Neutrophil (primary cell): Measurements from ENCODE around the gene TACR1.

ENCODE experiments used
- H3K27ac ChIP-seq: fragments of 200-600 bp; sonication (generic); 2 replicates; pipeline ENCODE4 v1.5.1; 2016; ENCODE audit warnings: mild to moderate bottlenecking, moderate library complexity
- H3K27me3 ChIP-seq: fragments of 200-600 bp; sonication (generic); 2 replicates; pipeline ENCODE4 v1.6.0; 2016; ENCODE audit warnings: mild to moderate bottlenecking
- H3K36me3 ChIP-seq: fragments of 200-600 bp; sonication (generic); 2 replicates; pipeline ENCODE4 v1.5.1; 2017
- H3K4me1 ChIP-seq, 2 experiments: fragments of 200-600 bp in 1 of 2; sonication (generic) in 1 of 2; 1 replicate in 1 of 2; 2 replicates in 1 of 2; pipeline versions ENCODE4 v1.5.1 to v1.6.1; 2013 to 2016; ENCODE audit warnings: low read depth in 1 of 2, low read length in 1 of 2, mild to moderate bottlenecking in 1 of 2, moderate library complexity in 1 of 2; ENCODE audit not compliant: control insufficient read depth in 1 of 2, insufficient read depth in 1 of 2
- H3K4me3 ChIP-seq, 2 experiments: fragments of 200-600 bp in 1 of 2; sonication (generic) in 1 of 2; 1 replicate in 1 of 2; 2 replicates in 1 of 2; pipeline ENCODE4 v1.5.1; 2013 to 2016; ENCODE audit warnings: low read depth in 1 of 2, low read length in 1 of 2, mild to moderate bottlenecking in 1 of 2, moderate library complexity in 1 of 2
- H3K9me3 ChIP-seq: fragments of 200-600 bp; sonication (generic); 2 replicates; pipeline ENCODE4 v1.5.1; 2016
- CTCF ChIP-seq: fragments of 200-600 bp; sonication (generic); IDR thresholded peaks from 2 replicates; pipeline ENCODE4 v1.5.1; 2016; ENCODE audit warnings: antibody characterized with exemption

Gene TACR1

DNA sequence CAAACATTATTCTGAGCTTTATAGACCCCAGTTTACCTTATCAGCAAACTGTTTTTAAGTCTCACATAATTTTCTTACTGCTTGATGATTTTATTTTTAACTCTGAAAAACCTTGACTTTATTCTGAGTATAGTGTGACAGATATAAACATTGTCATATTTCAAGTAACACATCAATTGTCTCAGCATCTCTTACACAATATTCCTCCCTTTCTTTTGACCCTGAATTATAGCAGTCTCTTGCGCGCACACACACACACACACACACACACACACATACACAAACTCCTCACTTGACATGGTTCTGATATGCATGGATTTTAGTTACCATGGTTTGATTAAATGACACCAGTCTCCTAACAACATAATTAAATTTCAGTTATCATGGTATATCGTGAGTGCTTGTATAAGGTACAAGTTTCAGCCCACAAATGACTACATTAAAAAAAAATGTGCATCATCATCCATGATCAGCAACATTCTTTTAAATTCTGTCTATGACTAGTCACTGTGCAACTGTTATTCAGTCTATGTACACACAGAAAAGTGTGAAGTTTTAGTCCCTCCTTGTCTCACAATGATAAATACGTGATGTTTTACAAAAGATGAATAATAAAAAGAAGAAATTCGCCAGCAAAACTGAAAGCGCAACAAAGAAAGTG is 39.5 kb upstream of the TACR1 start:
- Histone ChIP-seq H3K9me3 (no peaks in the 10 kb centered on the region), H3K4me3 (no peak overlapping the region), H3K27me3 (no peaks in the 10 kb centered on the region), H3K27ac (no peak overlapping the region), H3K36me3 (no peaks in the 10 kb centered on the region), H3K4me1 (no peaks in the 10 kb centered on the region)
- no peak for TF ChIP-seq CTCF

- H3K36me3 ChIP-seq, result no peaks in the 10 kb centered on the region
- no peaks in the 10 kb centered on the region for H3K4me1 ChIP-seq
- H3K27ac ChIP-seq, result no peak overlapping the region
- H3K9me3 ChIP-seq, result no peaks in the 10 kb centered on the region
- TF ChIP-seq CTCF, result no peak
- H3K4me3 ChIP-seq, result no peak overlapping the region
- H3K27me3 ChIP-seq, result no peaks in the 10 kb centered on the region
Observed at GRCh38 chr2:75237296-75237695, 38.0 kb upstream of the TACR1 start.

DNA sequence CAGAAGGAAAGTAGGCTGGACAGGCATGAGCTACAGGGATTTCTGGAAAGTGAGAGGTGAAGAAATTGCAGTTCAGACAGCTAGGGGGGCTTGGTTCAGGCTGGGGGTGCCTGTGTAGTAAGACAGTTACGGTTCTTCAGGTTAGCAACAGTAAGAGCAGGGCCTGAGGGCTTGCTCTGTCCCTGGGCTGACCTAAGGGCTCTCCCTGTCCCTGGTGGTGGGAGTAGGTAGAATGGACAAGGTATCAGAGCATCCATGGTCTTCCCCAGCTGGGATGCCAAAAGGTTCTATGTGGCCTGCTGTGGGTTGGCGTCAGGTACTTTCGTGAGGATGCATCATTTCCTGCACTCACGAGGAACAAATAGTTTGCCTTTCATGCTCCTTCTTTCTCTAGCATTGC is 34.6 kb upstream of the TACR1 start:
- H3K36me3 ChIP-seq, result no peaks in the 10 kb centered on the region

DNA sequence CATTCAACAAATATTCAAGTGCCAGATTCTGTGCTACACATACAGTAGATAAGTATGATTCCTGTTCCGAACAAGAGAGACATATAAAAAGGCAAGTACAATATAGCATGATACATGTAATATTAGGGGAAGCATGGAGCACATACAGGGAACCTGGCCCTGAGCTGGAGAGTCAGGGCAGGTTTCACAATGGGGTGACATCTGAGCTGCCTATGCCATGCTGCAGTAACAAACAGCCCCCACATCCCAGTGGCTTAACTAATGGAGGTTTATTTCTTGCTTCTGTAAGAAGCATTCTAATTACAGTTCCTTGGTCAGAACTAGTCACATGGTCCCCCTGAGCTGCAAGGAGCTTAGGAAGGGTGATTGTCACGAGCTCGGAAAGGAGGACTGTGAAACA is 27.3 kb upstream of the TACR1 start:
- H3K27ac ChIP-seq, result no peak overlapping the region
- H3K36me3 ChIP-seq, result no peaks in the 10 kb centered on the region
- no peaks in the 10 kb centered on the region for H3K9me3 ChIP-seq
- no peak for TF ChIP-seq CTCF
- H3K27me3 ChIP-seq, result peaks cover 8% of the 10 kb centered on the region
- H3K4me3 ChIP-seq, result no peak overlapping the region
- H3K4me1 ChIP-seq, result no peaks in the 10 kb centered on the region

More for the DNA sequence above, 34.6 kb upstream of the TACR1 start:
- no peak for TF ChIP-seq CTCF
- no peaks in the 10 kb centered on the region for H3K4me1 ChIP-seq
- H3K27ac ChIP-seq, result no peak overlapping the region
- H3K4me3 ChIP-seq, result no peak overlapping the region
- no peaks in the 10 kb centered on the region for H3K27me3 ChIP-seq
- no peaks in the 10 kb centered on the region for H3K9me3 ChIP-seq

DNA sequence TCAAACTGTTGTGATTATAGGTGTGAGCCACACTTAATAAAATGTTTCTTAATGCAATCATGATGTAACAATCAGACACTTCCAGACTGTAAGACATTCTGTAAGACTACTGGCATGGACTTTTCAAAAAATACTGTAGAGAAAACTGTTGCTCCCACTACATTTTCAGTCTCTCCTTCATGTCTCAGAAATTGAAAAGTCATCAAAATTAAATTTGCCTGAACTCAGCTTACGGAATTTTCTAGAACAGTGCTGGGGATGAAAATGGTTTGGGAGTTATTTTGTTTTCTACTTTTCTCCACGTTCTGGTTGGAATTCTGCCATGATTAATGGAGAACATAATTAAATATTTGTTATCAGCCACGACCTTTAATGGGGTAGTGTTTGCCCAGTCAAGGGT is 26.8 kb upstream of the TACR1 start:
- no peak overlapping the region for H3K4me3 ChIP-seq
- H3K27me3 ChIP-seq, result peaks cover 8% of the 10 kb centered on the region
- no peak overlapping the region for H3K27ac ChIP-seq
- no peaks in the 10 kb centered on the region for H3K9me3 ChIP-seq
- no peaks in the 10 kb centered on the region for H3K4me1 ChIP-seq
- no peaks in the 10 kb centered on the region for H3K36me3 ChIP-seq
- TF ChIP-seq CTCF, result no peak
